ENCODE data around the gene MYO7B.

The MYO7B gene

DNA sequence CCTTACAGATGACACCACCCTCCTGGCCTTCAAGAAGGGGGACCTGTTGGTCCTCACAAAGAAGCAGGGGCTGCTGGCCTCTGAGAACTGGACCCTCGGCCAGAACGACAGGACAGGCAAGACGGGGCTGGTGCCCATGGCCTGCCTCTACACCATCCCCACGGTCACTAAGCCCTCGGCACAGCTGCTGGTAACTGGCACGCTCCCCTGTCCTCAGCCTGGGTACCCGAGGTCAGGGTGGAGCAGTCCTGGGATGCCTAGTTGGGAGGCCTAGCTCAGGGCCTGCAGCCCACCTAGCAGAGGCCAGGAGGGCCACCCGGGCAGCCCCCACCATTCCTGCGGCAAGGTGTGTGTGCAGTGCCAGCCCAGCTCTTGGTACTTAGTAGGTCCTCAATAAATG lies 94.2 kb downstream of the MYO7B start:
- in situ Hi-C loops (cut with MboI; ENCODE audit: low pct_unique_long_range_greater_than_20kb, low sequenced_read_pairs): no loop called here
- no peak for DNase-seq

DNA sequence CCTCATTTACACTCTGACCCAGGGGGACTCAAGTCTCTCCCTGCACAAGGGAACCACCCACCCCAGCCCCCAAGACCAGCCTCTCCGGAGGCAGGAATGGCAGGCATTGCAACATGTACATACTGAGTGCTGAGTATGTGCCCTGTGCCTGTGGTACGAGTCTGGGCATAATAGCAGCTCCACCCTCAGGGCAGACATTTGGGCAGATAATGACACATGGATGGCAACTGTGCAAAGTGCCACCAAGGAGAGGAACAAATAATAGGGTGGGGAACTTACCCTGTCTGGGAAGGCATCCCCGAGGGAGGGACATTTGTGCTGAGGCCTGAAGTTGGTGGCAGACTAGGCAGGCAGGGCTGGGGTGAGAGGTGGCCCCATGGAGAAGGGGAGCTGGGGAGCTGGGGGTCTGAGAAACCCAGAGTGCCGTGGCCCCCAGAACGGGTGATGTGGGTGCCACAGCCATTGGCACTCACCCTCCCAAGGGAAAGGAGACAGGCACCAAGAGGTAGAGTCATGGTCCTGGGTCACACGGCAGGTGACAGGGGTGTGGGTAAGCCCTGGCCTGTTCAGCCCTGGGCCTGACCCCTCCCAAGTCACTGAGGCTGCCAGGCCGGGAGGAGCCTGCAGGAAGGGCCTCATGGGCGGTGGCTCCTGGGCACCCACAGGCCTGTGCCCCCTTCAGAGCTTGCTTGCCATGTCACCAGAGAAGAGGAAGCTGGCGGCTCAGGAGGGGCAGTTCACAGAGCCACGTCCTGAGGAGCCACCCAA lies 94.8 kb downstream of the MYO7B start:
- DNase-seq: no peak
- in situ Hi-C loops (cut with MboI; ENCODE audit: low pct_unique_long_range_greater_than_20kb, low sequenced_read_pairs): no loop called here

DNA sequence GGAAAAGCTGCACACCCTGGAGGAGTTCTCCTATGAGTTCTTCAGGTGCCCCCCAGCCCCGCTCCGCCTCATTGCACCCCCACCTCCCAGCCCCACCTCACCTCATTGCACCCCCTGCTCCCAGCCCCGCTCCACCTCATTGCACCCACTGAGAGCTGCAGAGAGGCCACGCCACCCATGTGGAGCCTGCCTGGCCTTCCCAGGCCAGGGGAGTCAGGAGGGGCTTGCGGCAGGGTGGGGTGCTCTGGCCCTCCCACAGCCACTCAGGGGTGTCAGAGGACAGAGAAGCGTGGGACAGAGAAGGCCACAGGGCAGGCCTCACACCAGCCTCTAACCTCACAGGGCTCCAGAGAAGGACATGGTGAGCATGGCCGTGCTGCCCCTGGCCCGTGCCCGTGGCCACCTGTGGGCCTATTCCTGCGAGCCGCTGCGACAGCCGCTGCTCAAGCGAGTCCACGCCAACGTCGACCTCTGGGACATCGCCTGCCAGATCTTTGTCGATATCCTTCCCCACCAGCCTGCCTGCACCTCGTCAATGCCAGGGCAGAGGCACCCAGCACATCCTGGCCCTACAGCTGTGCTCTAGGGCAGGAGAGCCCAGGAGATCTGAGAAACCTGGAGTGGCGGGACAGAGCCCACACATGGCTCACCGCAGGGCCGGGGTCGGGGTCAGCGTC lies 95.5 kb downstream of the MYO7B start:
- in situ Hi-C loops (cut with MboI; ENCODE audit: low pct_unique_long_range_greater_than_20kb, low sequenced_read_pairs): no loop called here
- no peak for DNase-seq

DNA sequence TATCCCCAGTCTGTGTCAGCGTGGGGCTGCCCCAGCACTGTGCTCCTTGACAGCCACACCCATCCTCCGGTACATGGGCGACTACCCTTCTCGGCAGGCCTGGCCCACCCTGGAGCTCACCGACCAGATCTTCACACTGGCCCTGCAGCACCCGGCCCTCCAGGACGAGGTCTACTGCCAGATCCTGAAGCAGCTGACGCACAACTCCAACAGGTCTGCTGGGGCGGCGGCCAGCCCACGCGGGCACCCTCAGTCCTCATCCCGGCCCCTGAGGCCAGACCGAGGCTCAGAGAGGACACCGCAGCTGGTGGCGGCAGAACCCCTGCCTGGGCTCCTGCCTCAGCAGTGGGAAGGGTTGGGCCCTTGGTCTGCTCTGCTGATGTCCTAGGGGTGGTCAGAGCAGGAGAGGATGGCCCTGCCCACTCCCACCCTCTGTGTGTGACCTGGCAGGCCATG lies 96.1 kb downstream of the MYO7B start:
- in situ Hi-C loops (cut with MboI; ENCODE audit: low pct_unique_long_range_greater_than_20kb, low sequenced_read_pairs): no loop called here
- DNase-seq: no peak

DNA sequence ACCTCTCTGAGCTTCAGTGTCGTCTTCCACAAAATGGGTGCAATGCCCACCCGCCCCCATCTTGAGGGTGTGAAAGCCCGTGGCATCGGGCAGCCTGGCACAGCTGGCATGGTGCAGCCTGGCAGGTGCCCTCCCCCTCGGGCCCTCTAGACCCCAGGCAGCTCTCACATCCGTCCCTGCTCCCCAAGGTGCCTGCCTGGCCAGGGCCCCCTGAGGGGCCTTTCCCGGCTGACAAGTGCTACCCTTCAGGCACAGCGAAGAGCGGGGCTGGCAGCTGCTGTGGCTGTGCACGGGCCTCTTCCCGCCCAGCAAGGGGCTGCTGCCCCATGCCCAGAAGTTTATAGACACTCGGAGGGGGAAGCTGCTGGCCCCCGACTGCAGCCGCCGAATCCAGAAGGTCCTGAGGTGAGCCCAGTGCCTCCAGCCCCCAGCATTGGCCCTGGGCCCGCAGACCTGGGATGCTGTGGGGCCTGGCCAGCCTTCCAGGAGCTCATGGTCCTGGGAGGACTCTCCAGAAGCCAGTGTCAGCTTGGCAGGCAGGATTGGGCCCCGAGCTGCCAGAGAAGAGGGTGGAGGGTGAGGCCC lies 96.6 kb downstream of the MYO7B start:
- in situ Hi-C loops (cut with MboI; ENCODE audit: low pct_unique_long_range_greater_than_20kb, low sequenced_read_pairs): no loop called here
- no peak for DNase-seq

DNA sequence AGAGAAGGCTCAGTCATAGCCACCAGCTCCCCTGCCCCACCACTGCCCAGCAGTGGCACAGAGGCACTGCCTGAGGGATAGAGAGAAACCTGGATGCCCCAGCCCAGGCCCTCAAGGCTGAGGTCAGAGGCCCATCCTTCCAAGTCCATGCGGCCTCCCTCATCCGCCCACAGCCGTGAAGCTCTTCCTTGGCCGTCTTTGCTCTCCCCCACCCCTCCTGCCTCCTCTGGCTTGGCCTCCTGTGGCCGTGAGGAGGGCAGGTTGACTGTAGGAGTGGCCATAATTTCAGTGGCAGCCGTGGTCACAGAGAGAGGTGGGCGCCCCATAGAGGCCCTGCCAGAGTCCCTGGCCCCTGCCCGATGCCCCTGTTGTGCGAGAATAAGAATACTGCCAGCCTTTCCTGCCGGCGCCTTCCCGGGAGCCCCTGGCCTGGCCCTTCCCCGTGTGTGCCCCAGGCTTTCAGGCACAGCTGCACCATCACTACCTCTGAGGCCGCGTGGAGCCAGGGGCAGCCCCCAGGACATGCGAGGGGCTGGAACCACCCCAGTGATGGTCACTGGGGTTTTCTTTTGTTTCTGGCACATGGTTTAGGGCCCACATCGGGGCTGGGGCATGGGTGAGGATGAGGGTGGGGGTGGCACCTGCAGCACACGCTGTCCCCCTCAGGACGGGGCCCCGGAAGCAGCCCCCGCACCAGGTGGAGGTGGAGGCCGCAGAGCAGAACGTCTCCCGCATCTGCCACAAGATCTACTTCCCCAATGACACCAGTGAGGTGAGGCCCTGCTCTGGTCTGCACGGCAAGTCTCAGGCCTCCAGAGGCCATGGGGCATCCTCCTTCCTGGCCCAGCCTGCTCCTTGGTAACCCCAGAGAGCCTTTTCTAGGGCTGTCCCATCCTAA lies 97.4 kb downstream of the MYO7B start:
- no peak for DNase-seq
- in situ Hi-C loops (cut with MboI; ENCODE audit: low pct_unique_long_range_greater_than_20kb, low sequenced_read_pairs): no loop called here

DNA sequence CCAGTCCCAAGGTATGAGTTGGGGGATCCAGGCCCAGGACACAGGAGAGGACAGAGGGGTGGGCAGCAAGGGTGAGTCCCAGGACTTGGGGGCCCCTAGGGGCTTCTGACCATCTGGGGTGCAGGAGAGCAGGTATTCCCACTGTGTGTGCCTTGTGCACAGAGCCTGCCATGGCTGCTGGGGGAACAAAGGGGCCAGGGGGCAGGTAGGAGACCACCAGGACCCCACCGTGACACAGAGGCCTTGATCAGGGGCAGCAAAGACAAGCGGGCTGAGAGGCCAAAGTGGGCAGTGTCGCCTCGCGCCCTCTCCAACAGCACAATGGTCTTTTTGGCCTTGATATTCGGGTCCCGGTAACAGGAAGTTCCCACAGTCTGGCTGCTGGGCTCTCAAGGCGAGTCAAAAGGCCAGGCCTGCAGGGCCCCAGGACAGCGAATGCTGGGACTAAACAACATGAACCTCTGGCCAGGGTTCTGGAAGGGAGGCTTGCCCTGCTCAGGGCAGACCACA lies 98.1 kb downstream of the MYO7B start:
- no peak for DNase-seq
- in situ Hi-C loops (cut with MboI; ENCODE audit: low pct_unique_long_range_greater_than_20kb, low sequenced_read_pairs): no loop called here

DNA sequence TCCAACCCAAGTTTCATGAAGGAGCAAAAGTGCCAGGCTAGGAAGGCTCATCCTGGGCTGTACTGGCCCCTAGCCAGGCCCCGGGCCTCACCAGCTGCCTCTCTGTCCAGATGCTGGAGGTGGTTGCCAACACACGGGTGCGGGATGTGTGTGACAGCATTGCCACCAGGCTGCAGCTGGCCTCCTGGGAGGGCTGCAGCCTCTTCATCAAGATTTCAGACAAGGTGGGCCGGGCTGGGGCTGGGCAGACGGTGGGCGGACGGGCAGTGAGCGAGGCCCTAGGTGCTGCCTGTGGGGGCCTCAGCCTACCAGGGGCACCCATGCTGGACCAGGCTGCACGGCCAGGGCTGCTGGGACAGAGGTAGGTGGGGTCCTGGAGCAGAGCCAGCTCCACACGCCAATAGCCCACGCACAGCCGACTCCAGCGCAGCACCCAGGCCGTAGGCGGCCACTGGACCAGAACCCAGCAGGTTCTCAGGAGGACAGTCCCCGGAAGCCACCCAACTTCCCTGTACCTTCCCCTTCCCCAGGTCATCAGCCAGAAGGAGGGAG lies 98.7 kb downstream of the MYO7B start:
- DNase-seq: no peak
- in situ Hi-C loops (cut with MboI; ENCODE audit: low pct_unique_long_range_greater_than_20kb, low sequenced_read_pairs): no loop called here

DNA sequence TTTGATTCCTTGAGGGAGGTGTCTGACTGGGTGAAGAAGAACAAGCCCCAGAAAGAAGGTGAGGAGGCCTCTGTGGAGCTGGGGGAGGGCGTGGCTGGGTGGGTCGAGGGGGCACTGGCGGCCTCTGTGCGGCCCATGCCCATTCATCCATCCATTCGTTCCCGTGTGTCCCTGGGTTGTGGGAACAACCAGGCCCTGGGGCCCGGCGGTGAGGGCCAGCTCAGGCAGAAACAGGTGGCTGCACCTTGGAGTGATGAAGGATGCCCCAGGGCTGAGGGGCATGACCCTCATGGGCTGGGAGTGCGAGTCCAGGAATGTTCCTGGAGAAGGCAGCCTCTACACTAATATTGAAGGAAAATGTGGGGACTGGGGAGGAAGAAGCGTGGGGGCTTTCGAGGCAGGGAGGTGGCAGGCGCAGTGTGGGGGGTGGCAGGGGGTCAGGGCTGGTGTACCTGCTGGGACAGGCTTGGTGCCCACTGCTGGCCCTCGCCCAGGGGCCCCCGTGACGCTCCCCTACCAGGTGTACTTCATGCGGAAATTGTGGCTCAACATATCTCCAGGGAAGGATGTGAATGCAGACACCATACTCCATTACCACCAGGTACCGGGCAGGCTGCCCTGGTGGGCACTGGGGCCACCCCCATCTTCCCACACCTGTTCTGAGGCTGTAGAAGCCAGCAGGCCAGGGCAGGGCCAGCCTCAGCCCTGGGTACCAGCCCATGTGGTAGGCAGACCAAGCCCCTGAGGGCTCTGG lies 99.3 kb downstream of the MYO7B start:
- DNase-seq: no peak
- in situ Hi-C loops (cut with MboI; ENCODE audit: low pct_unique_long_range_greater_than_20kb, low sequenced_read_pairs): no loop called here

DNA sequence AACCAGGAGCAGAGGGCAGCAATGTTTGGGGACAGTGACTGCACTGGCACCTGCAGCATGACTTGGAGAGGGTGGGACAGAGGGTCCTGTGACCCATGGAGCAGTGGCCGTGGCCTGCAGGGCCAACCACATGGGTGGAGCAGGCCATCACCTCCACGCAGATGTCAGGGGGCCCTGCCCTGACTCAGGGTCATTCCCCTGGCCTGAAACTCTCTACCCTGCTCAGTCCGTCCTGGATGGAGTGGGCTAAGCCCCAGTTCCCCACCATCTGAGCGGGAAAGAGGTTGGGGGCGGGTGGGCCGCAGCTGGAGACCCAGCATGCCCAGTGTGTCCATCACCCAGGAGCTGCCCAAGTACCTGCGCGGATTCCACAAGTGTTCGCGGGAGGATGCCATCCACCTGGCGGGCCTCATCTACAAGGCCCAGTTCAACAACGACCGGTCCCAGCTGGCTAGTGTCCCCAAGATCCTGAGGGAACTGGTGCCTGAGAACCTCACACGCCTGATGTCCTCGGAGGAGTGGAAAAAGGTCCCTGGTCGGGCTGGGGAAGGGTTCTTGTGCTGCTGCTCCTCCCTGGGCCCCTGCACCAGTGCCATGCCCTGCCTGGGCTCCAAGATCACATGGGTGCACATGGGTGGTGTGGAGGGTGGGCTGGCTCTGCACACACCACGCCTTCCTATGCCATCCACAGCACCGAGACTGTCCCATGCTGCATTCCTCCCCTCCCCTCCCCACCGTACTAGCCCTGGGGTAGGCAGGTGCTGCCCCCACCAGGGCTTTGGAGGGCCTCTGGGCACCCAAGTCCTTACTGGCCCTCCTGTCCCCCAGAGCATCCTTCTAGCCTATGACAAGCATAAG lies 100.1 kb downstream of the MYO7B start:
- in situ Hi-C loops (cut with MboI; ENCODE audit: low pct_unique_long_range_greater_than_20kb, low sequenced_read_pairs): no loop called here
- no peak for DNase-seq

DNA sequence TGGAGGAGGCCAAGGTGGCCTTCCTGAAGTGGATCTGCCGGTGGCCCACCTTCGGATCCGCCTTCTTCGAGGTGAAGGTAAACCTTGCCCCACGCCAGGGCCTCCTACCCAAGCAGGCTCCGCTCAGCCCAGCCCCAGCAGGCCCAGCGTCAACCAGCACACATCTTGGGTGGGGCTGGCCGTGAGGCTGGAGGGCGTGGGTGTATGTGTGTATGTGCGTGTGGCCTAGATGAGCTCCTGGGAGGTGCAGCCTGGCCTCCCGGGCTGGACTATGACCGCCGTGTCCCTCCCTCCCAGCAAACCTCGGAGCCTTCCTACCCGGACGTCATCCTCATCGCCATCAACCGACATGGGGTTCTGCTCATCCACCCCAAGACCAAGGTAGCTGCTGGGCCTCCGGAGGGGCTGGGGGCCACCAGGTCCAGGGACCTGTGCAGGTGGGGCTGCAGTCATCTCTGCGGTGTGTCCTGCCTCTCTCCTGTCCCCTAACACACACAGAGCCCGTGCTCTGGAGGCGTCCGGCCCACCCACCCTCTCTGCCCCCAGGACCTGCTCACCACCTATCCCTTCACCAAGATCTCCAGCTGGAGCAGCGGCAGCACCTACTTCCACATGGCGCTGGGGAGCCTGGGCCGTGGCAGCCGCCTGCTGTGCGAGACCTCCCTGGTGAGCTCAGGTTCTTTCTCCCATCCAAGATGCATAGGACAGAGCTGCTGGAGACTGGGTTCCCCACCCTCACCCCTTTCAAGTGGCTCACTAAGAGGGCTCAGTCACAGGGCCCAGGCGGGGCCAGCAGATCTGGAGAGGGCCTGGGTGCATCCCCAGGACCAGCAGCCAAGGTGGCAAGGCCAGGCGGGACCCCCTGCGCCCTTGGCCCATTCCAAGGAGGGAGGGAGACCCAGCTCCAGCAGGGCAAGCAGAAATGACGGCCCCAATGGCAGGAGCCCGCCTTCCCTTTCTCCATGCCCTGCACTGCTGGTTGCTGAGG lies 101.1 kb downstream of the MYO7B start:
- no peak for DNase-seq

DNA sequence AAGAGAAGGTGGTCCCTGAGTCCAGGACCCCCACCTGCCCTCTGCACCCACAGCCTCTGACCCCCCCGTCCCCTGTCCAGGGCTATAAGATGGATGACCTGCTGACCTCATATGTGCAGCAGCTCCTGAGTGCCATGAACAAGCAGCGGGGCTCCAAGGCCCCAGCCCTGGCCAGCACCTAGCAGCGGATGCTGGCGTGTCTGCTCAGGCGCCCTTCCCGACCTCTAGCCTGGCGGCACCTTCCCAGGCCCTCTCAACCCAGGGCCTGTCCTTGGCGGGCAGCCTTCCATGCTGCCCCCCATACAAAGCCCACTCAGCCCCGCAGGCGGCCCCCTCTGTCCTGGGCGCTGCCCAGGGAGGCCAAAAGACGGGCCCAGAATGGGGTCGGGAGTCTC lies 101.8 kb downstream of the MYO7B start:
- in situ Hi-C loops (cut with MboI; ENCODE audit: low pct_unique_long_range_greater_than_20kb, low sequenced_read_pairs): no loop called here
- DNase-seq: no peak

More for the DNA sequence above, 101.1 kb downstream of the MYO7B start:
- in situ Hi-C loops (cut with MboI; ENCODE audit: low pct_unique_long_range_greater_than_20kb, low sequenced_read_pairs): no loop called here

DNA sequence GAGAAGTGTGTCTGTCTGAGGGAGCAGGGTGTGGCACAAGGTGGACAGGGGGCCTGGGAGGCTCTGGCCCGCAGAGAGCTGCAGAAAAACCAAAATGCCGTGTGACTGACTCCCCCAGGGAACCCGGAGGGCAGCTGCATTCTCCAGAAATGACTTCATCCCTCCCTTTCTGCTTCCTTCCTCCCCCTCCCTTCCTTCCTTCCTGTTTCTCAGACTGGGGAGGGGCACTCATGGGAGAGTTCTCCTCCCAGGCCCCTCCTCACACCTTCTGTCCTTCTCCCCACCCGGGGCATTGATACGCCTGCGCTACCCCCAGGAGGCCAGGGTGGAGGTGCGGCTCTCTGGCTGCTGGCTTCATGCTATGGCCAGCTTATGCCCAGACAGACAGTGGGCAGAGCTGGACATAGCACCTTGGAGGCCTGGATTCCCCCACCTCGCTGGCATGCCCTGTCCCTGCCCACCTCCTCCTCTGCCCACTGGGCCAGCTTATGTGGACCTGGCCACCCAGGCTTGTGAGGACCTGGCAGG lies 102.3 kb downstream of the MYO7B start:
- DNase-seq: peak; percentile 62
- in situ Hi-C loops (cut with MboI; ENCODE audit: low pct_unique_long_range_greater_than_20kb, low sequenced_read_pairs): no loop called here

DNA sequence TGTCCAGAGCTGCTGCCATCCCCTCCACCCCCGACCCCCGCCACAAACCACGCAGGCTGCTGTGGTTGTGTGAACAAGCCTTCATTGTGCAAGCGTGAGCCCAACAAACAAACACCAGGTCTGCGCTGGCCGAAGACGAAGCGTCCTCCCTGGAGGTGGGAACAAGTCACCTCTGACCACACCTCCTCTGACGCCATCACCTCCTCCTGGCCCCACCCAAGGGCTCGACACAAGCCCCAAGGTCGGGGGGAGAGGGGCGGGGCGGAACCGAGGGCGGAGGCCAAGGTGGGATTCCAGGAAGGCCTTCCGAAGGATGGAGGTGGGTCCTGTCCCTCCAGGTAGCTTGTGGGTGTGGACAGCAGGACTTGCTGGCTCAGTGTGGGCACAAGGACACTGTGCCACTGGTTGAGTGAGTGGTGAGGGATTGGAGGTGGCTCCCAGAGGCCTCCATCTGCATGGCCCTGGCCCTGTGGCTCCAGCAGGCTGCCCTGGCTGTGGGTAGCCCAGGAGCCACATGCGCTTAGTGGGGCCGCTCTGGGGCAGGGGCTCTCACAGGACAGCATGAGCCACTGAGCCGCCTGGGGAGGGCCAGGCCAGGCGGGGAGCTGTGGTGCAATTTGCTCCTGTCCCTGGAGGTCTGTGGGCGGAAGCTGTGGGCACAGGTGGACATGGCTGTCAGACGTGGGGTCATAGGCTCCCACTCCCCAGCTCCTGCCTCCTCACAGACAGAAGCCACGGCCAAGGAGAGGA lies 103.1 kb downstream of the MYO7B start:
- no peak for DNase-seq
- in situ Hi-C loops (cut with MboI; ENCODE audit: low pct_unique_long_range_greater_than_20kb, low sequenced_read_pairs): no loop called here

DNA sequence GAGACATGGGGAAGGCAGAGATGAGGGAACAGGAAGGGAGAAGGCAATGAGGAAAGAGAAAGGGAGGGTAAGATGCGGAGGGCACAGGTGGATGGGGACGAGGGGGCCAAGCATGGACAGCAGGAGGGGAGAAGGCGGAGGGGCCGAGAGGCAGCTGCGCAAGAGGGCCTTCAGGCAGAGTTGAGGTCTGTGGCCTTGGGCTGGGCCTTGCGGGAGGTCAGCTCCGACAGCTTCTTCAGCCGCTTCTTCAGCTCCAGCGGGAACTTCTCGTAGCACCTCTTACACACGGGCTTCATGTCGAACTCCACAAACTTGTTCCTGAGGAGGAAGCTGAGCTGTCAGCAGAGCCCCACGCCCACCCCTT lies 103.6 kb downstream of the MYO7B start:
- no peak for DNase-seq
- in situ Hi-C loops (cut with MboI; ENCODE audit: low pct_unique_long_range_greater_than_20kb, low sequenced_read_pairs): no loop called here

All from KBM-7 (cell line).